ENCODE results near the gene BRSK2.
"Not testable (repeated sequence)": the region's sequence is repeated elsewhere in the genome, so short reads cannot be mapped to it uniquely, and the experiment has no call there.

The BRSK2 gene

DNA sequence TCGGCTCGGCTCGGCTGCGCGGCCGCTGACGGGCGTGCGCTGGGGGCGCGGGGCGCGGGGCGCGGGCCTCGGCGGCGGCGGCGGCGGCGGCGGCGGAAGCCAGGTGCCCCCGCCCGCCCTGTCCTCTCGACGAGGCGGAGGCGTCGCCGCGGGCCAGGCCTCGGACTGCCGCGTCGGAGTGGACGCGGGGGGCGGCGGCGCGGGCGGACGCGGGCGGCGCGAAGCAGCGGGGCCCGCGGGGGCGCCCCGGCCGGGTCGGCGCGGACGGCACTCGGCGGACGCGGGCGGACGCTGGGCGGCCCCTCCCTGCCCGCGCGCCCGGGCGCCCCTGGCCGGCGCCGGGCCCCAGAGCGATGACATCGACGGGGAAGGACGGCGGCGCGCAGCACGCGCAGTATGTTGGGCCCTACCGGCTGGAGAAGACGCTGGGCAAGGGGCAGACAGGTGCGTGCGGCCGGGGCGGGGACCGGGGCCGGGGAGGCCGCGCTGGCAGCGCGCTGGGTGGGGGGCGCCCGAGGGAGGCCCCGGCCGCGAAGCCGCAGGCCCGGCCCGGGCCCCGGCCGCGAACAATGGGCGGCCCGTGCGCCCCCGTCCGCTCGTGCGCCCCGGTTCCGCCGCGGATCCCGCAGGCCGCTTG is at the start of gene BRSK2:
Gene BRSK2 (plus strand): TSS at position 3 of the 637 bp plus-strand sequence. CDS start 351 bp downstream, at position 354.
- DNase-seq = no peak

DNA sequence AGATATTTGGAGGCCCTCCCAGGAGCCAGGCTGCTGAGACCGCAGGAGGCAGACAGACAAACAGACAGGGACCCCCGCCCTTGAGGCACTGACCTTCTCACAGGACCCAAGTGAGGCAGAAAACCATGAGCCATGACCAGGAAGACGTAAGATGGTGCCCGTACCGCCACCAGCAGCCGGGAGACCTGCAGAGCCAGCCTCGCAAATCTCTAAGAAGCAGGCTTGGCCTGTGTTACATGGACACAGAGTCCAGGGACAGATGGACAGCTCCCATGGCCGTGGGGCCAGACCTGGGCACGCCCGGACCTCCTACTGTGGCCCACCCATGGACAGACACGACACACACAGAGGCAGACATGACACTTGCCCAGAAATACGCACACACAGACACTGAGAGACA is 49.6 kb upstream of the BRSK2 start:
- peak; percentile 53 for DNase-seq

DNA sequence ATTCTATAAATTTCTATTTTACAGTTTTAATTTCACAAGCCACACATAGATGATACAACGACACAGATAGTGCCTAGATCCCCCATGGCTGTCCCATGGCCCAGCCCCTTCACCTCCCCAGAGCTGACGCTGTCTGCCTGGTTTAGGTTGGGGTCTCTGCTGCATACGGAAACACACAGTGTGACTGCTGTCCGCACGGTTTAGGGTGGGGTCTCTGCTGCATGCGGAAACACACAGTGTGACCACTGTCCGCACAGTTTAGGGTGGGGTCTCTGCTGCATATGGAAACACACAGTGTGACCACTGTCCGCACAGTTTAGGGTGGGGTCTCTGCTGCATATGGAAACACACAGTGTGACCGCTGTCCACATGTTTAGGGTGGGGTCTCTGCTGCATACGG is 48.5 kb upstream of the BRSK2 start:
- DNase-seq = peak; percentile 50

DNA sequence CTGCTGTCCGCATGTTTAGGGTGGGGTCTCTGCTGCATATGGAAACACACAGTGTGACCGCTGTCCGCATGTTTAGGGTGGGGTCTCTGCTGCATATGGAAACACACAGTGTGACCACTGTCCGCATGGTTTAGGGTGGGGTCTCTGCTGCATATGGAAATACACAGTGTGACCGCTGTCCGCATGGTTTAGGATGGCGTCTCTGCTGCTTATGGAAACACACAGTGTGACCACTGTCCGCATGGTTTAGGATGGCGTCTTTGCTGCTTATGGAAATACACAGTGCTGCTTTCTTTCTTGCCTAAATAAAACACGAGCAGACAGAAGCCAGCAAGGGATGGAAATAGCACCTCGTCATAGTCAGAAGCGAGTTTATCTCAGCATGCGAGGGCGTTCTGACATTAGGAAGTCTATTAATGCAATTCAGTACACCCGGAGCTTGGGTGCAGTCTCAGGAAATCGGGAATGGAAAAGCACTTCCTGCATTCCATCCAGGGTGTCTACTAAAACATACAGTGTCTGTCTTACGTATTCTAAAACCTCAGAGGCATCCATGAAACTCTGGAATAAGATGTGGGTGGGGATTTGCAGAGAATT is 47.7 kb upstream of the BRSK2 start:
- peak; percentile 38 for DNase-seq

DNA sequence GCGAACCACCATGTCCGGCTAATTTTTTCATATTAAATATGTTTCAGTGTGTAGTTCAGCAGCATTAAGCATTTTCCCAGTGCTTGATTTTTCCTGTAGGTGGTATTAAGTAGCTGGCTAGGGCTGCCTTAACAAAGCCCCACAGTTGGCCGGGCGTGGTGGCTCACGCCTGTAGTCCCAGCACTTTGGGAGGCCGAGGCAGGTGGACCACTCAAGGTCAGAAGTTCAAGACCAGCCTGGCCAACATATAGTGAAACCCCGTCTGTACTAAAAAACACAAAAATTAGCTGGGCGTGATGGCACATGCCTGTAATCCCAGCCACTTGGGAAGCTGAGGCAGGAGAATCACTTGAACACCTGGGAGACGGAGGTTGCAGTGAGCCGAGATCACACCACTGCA is 46.8 kb upstream of the BRSK2 start:
- peak; percentile 53 for DNase-seq

DNA sequence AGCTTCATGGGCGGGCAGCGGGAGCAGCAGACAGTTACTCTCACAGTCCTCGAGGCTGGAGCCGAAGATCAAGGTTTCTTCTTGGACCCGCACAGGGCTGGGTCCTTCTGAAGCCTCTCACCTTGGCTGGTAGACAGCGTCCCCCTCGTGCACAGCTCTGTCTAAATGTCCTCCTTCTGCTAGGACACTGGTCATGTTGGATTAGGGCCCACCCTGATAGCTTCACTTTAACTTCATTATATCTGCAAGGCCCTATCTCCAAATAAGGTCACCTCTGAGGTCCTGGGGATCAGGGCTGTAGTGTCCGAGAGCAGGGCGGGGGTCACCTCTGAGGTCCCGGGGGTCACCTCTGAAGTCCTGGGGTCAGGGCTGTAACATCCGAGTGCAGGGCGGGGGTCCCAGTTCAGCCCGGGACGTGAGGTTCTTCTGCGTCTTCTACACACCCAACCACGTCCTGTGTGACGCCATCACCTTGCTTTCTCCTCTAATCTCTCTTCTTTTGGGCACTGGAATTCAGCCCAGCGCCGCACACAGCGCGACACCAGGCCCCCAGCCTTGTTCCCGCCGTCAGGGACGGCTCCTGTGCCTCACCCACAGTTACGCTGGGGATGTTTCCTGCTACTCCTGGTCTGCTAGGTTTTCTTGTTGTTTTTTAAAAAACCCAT is 46.2 kb upstream of the BRSK2 start:
- peak; percentile 43 for DNase-seq

DNA sequence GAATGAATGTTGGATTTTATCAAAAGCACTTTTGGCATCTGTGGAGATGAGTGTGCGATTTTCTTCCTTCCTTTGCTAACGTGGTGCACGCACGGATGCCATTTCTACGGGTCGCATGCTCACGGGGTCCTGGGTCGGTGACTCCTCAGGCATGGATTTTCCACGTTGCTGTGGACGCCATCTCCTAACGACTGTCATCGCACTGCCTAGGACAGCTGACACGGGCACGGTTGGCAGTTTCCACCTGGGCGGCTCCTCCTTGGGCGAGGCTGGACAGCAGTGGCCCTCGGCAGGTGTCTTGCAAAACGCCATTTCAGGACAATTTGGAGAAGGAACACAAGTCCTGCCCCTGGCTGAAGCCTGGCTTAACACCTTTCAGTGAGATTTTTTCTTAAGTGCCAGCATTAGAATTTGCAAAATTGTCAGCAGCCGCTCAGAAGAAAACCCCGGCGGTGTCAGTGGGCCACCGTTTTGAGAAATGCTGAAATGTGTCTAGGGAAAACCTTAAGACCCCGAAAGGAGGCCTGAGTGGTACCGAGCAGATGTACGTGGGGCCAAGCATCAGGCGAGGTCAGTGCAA is 45.6 kb upstream of the BRSK2 start:
- peak; percentile 43 for DNase-seq

DNA sequence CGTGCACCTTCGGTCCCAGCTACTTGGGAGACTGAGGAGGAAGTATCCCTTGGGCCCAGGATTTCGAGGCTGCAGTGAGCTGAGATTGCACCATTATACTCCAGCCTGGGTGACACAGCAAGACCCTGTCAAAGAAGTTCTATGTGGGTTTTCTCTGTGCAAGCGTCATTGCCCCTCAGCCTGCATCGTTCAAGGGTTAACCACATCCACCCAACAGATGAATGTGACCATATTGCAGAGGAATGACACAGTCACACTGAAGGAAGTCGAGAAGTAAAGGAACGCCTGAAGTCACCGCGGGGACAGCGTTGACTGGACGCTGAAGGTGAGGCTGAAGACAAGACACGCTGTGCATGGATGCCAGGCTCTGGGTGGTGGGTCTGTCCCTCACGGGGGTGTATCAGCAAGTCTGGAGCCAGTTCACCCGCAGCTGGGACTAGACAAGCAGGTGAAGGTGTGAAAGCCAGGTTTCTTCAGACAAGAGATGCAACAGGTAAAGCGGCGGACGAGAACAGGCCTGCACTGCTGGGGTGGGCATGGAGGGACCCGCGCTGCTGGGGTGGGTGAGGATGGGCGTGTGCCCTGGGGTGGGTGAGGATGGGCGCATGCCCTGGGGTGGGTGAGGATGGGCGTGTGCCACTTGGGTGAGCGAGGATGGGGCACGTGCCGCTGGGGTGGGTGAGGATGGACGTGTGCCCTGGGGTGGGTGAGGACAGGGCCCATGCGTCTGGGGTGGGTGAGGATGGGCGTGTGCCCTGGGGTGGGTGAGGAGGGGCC is 43.8 kb upstream of the BRSK2 start:
- DNase-seq = no peak

DNA sequence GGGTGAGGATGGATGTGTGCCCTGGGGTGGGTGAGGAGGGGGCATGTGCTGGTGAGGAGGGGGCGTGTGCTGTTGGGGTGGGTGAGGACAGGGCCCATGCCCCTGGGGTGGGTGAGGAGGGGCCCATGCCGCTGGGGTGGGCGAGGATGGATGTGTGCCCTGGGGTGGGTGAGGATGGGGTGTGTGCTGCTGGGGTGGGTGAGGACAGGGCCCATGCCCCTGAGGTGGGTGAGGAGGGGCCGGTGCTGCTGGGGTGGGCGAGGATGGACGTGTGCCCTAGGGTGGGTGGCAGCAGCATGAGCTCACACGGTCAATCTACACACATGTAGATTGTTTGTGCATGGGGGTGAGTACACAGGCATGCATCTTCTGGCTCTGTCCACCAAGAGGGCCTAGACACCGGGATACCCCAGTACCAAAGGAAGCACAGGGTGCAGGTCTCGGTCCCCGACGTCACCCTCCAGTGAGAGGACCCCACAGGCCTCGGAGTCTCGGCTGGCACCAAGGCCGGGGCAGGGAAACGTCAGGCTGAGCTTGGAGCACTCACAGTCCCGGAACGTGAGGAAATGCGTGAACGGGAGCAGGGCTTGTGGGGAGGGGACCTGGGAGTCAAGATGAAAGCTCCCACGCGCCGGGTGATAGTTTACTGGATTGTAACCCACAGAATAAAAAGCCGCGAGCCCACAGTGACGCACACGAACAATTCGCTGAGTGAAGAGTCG is 42.9 kb upstream of the BRSK2 start:
- no peak for DNase-seq

DNA sequence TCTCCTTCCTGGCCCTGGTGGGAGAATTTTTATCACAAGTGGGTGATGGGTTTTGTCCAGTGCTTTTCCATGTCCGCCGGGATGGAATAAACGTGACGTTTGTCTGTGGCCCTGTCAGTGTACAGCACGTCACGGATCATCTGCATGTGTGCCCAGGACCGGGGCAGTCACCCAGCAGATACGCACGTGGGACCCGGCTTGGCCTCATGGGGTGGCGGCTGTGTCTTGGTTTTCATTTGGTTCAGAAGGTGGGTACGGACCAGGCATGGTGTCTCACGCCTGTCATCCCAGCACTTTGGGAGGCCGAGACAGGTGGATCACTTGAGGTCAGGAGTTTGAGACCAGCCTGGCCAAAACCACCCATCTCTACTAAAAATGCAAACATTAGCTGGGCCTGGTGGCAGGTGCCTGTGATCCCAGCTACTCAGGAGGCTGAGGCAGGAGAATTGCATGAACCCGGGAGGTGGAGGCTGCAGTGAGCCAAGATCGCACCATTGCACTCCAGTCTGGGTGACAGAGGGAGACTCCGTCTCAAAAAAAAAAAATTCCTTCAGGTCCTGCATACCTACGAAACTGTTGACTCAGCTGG is 42.2 kb upstream of the BRSK2 start:
- DNase-seq = not testable (repeated sequence)

DNA sequence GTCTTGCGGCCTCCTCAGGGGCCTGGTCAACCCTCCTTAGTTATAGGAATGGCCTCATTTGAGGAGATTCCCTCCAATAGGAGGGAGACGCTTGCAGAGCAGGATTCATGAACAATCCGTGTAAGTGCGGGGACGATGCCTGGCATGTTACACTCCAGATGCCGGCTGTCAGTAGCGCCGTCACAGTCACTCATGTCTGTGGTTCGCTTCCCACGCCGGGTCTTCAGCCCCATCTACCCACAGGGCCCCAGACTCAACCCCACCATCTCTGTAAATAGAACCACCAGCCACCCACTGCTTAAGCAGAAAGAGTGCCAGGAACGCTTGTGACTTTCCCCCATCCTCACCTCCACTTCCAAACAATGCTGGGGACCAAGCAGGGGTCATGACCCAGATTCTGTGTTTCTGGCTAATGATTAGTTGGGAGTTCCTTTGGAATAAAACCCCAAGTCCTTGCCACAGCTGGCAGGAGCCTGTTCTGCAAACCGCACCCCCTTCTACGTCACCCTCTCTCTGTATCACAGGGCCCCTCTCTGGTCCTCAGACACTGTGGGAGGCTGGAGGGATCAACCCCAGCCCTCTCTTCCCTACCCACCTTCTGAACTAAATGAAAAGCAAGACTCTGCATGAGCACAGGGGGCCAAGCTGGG is 41.5 kb upstream of the BRSK2 start:
- no peak for DNase-seq

DNA sequence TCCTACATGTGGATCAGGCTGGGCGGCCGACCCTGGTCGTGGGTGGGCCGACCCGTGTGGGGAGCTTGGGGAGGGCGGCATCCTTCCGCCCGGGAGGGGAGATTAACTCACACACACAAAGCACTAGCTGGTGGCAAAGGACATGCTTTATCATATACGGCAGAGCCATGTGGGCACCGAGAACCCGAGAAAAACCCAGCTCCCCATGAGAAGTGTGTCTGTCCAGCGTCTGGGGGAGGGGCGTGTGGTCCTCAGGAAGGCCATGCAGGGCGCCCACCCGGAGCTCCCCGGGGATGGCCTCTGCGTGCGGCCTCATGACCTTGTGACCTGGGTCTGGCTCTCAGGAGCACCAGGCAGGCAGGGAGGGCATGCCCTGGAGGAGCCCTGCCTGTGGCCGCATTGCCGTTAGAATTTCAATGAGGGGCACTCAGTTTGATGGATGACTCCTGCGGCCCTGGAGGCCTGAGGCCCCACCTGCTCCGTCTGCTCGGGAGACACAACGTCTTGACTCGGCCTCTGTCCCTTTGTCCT is 40.9 kb upstream of the BRSK2 start:
- no peak for DNase-seq

DNA sequence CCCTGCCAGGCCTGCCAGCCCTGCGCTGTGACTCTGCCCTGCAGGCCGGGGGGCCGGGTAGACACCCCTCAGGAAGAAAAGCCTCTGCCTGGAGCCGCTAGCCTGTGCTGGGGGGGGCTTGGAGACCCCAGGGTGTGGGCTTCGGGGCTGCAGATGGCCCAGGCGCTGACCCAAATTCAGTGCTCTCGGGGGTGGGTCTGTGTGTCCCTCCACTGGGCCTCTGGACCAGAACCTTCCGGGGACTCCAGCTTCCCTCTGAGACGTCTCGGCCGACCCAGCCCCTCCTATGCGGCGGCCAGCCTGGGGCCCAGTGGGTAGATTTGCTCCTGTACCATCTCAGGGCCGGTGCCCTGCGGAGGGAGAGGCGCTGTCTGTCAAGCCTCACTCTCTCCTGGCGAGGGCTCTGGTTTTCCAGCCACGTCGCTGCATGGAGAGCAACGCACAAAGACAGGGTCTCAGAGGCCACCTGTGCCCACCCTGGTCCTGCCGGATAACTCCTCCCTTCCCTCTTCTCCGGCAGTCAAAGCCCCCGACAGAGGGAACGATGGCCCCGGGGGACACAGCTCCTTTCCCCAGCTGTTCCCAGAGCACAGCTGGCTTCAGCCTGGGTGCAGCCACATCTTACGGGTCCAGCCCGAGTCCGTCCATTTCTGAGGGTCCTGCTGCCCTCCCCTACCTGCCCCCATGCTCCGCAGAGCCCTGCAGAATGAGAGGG is 40.2 kb upstream of the BRSK2 start:
- no peak for DNase-seq

DNA sequence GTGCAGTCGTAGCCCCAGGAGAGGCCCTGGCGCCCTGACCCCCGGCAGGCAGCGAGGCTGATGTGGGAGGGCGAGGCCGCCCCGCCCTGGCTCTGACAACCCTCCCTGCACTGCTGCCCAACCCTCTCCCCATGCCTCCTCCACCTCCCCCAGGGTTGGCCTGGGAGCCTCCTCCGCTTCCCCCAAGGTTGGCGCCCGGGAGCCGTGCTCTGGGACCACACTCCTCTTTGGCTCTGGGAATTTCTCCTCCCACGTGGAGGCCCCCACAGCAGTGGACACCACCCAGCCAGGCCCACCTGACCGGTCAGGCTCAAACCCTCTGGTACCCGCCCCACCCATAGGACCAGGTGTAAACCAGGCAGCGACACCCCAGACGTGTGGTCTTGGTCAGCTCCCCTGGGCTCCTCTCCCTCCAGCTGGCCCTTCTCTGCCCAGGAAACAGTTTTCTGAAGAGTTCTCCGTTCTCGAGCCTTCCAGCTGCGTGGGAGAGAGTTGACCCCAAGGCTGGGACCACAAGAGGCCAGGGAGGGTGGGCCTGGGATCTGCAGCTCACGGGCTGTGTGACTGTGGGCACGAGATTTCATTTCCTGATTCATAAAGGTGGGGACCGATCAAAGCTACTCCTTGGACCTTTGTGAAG is 39.5 kb upstream of the BRSK2 start:
- no peak for DNase-seq

DNA sequence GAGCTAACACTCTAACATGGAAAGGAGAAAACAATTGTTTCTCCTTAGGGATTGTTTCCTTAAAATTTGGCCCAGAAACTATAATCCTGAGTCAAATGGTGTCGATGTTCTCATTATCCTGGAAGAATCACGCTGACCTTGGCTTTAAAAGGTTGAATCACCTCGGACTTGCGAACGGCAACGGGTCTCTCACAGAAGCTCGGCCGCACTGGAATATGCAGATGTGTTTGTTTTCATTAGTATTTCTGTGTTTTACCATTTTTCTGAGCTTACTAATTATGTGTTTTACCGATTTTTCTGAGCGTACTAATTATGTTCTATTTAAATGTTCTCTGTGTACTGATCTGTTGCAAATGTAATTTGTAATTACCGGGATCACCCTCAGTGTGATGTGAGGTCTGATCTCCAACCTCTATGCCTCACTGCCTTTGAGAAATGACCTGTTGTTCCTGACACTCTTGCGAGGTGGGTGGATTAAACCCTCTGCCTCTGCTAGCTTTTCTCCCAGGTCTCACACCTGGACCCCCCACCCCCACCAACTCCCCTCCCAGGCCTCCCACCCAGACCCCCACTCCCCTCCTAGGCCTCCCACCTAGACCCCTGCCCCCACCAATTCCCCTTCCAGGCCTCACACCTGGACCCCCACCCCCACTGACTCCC is 38.3 kb upstream of the BRSK2 start:
- no peak for DNase-seq

DNA sequence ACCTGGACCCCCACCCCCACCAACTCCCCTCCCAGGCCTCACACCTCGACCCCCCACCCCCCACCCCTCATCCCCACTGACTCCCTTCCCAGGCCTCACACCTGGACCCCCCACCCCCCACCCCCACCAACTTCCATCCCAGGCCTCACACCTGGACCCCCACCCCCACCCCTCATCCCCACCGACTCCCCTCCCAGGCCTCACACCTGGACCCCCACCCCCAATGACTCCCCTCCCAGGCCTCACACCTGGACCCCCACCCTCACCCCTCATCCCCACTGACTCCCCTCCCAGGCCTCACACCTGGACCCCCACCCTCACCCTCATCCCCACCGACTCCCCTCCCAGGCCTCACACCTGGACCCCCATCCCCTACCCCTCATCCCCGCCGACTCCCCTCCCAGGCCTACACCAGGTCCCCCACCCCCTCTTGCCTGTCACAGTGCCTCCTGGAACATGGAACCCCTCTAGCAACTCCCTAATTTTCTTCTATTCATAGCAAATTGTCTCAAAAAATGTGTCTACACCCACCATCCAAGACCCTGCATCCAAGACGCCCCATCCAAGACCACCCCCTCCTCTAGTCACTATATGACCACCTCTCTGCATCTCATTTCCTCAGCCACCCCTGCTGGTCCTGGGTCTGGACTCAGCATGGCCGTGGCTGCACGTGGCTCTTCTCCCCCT is 36.9 kb upstream of the BRSK2 start:
- no peak for DNase-seq

DNA sequence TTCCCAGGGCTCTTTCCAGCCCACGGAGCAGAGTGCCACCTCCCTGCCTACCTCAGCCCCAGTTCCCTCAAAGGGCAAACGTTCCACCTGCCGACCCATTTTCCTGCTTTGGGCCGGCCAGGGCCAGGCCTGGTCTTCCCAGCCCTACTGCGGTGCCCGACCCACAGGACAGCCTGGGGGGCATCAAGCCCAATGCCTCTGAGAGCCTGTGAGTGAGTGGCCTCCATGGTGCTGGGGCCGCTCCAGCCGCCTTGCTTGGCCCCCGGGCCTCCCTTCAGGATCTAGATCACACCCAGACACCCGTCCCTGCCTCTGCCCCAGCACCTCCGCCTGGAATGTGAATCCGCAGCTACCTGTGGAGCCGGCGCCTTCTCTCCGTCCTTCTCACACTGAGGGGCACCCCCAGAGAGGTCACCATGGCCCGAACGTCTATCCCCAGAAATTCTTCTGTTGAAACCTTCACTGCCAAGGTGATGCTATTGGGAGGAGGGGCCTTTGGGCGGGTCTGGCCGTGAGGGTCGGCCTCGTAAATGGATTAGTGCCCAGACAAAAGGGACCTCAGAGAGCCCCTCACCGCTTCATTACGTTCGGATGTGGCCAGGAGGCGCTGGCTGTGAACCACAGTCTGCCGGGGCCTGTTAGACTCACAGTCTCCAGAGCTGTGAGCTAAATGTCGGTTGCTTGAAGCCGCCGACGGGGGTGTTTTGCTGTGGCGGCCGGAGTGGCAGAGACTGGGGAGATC is 36.2 kb upstream of the BRSK2 start:
- DNase-seq = no peak

Data from activated CD8-positive, alpha-beta memory T cell treated with anti-CD3 and anti-CD28 coated beads for 24 hours (primary cell).